ENCODE measurements around the gene UPK2.
"Not testable (repeated sequence)": the region's sequence is repeated elsewhere in the genome, so short reads cannot be mapped to it uniquely, and the experiment has no call there.

UPK2 gene

GRCh38 chr11:118953976-118954375 is 2.1 kb upstream of the UPK2 start:
- not testable (repeated sequence) for H3K27ac ChIP-seq (replicated peaks; ENCODE audit: low read length)
- WGBS, 2 donors (ENCODE audit: extremely low coverage in 2 of 2, insufficient read length in 2 of 2, insufficient replicate concordance in 1 of 2), result no CpG with 5 or more reads among the region's 6 CpGs
- H3K27me3 ChIP-seq (ENCODE audit: control insufficient read depth in 3 of 3, insufficient read depth in 3 of 3, low read depth in 1 of 3, low read length in 3 of 3), result peaks cover 0 to 29% (median 0%) of the 10 kb centered on the region in 3 experiments

GRCh38 chr11:118956847-118957469 is 860 bp downstream of the UPK2 start:
- H3K9me3 ChIP-seq (replicated peaks in 1 of 2; ENCODE audit: control insufficient read depth in 2 of 2, insufficient read depth in 1 of 2, low read depth in 1 of 2, low read length in 2 of 2), result no peaks in the 10 kb centered on the region
- H3K79me1 ChIP-seq (ENCODE audit: low read depth, low read length), result no peaks in the 10 kb centered on the region
- H3K4me2 ChIP-seq (ENCODE audit: insufficient read depth, low read length, poor library complexity, severe bottlenecking), result no peak overlapping the region
- H3K23ac ChIP-seq (ENCODE audit: low read depth, low read length, poor library complexity), result no peak overlapping the region
- no peaks in the 10 kb centered on the region for H3K36me3 ChIP-seq (replicated peaks in 1 of 2; ENCODE audit: control insufficient read depth in 2 of 2, insufficient read depth in 2 of 2, low read length in 2 of 2)
- peaks cover 0 to 51% (median 0%) of the 10 kb centered on the region in 3 experiments for H3K27me3 ChIP-seq (ENCODE audit: control insufficient read depth in 3 of 3, insufficient read depth in 3 of 3, low read depth in 1 of 3, low read length in 3 of 3)
- H3K9ac ChIP-seq (ENCODE audit: low read depth, low read length, poor library complexity), result no peak overlapping the region
- peaks cover 1 to 9% of the 10 kb centered on the region in 2 donors for H3K4me1 ChIP-seq (ENCODE audit: control insufficient read depth in 2 of 2, insufficient read depth in 1 of 2, low read depth in 1 of 2, low read length in 2 of 2)
- H3K4ac ChIP-seq (ENCODE audit: low read length), result no peak overlapping the region
- peak overlapping the region; percentile 73 for H2AK5ac ChIP-seq (ENCODE audit: low read depth, low read length)
- DNase-seq (ENCODE audit: low spot score), result no peak
- no peak overlapping the region for H4K8ac ChIP-seq (ENCODE audit: low read depth, low read length)
- no peak overlapping the region for H3K14ac ChIP-seq (ENCODE audit: low read length)
- peak overlapping the region; percentile 88 for H2BK15ac ChIP-seq (ENCODE audit: low read length)
- no CpG with 5 or more reads among the region's 14 CpGs for WGBS, 2 donors (ENCODE audit: extremely low coverage in 2 of 2, insufficient read length in 2 of 2, insufficient replicate concordance in 1 of 2)
- H2AFZ ChIP-seq (ENCODE audit: low read length), result no peak overlapping the region
- no peak overlapping the region for H3K18ac ChIP-seq (ENCODE audit: low read length)
- no peak overlapping the region for H4K91ac ChIP-seq (ENCODE audit: low read depth, low read length, poor library complexity)
- H3K4me3 ChIP-seq (ENCODE audit: low read length in 2 of 2), result no peak overlapping the region
- H3K27ac ChIP-seq (replicated peaks; ENCODE audit: low read length), result no peak overlapping the region
- no peak overlapping the region for H2BK12ac ChIP-seq (ENCODE audit: low read length)
- no peak overlapping the region for H2BK120ac ChIP-seq (ENCODE audit: low read depth, low read length)
- H2BK5ac ChIP-seq (ENCODE audit: low read length), result no peak overlapping the region

More at GRCh38 chr11:118953976-118954375, 2.1 kb upstream of the UPK2 start:
- not testable (repeated sequence) for DNase-seq (ENCODE audit: low spot score); H3K4me2 ChIP-seq (ENCODE audit: insufficient read depth, low read length, poor library complexity, severe bottlenecking); H3K4ac ChIP-seq (ENCODE audit: low read length); H2BK5ac ChIP-seq (ENCODE audit: low read length); H2BK15ac ChIP-seq (ENCODE audit: low read length); H3K18ac ChIP-seq (ENCODE audit: low read length); H3K9ac ChIP-seq (ENCODE audit: low read depth, low read length, poor library complexity); H3K36me3 ChIP-seq (replicated peaks in 1 of 2; ENCODE audit: control insufficient read depth in 2 of 2, insufficient read depth in 2 of 2, low read length in 2 of 2); H2BK120ac ChIP-seq (ENCODE audit: low read depth, low read length); H2BK12ac ChIP-seq (ENCODE audit: low read length); H3K9me3 ChIP-seq (replicated peaks in 1 of 2; ENCODE audit: control insufficient read depth in 2 of 2, insufficient read depth in 1 of 2, low read depth in 1 of 2, low read length in 2 of 2); H4K8ac ChIP-seq (ENCODE audit: low read depth, low read length); H2AK5ac ChIP-seq (ENCODE audit: low read depth, low read length); H2AFZ ChIP-seq (ENCODE audit: low read length); H3K79me1 ChIP-seq (ENCODE audit: low read depth, low read length); H3K4me1 ChIP-seq (ENCODE audit: control insufficient read depth in 2 of 2, insufficient read depth in 1 of 2, low read depth in 1 of 2, low read length in 2 of 2); H3K23ac ChIP-seq (ENCODE audit: low read depth, low read length, poor library complexity); H4K91ac ChIP-seq (ENCODE audit: low read depth, low read length, poor library complexity); H3K14ac ChIP-seq (ENCODE audit: low read length)
- peak overlapping the region in 1 of 2 donors; percentile 50 for H3K4me3 ChIP-seq (ENCODE audit: low read length in 2 of 2)

- H4K91ac ChIP-seq (ENCODE audit: low read depth, low read length, poor library complexity), result no peak overlapping the region
- H2BK5ac ChIP-seq (ENCODE audit: low read length), result no peak overlapping the region
- H3K4me3 ChIP-seq (ENCODE audit: low read length in 2 of 2), result no peak overlapping the region
- peaks cover 1 to 9% of the 10 kb centered on the region in 2 donors for H3K4me1 ChIP-seq (ENCODE audit: control insufficient read depth in 2 of 2, insufficient read depth in 1 of 2, low read depth in 1 of 2, low read length in 2 of 2)
- no peak overlapping the region for H2BK120ac ChIP-seq (ENCODE audit: low read depth, low read length)
- H3K27ac ChIP-seq (replicated peaks; ENCODE audit: low read length), result no peak overlapping the region
- no peak overlapping the region for H2AFZ ChIP-seq (ENCODE audit: low read length)
- no peak overlapping the region for H3K4ac ChIP-seq (ENCODE audit: low read length)
- H3K79me1 ChIP-seq (ENCODE audit: low read depth, low read length), result no peaks in the 10 kb centered on the region
- no peak overlapping the region for H3K18ac ChIP-seq (ENCODE audit: low read length)
- H2BK15ac ChIP-seq (ENCODE audit: low read length), result no peak overlapping the region
- H3K9me3 ChIP-seq (replicated peaks in 1 of 2; ENCODE audit: control insufficient read depth in 2 of 2, insufficient read depth in 1 of 2, low read depth in 1 of 2, low read length in 2 of 2), result no peaks in the 10 kb centered on the region
- no peak overlapping the region for H3K4me2 ChIP-seq (ENCODE audit: insufficient read depth, low read length, poor library complexity, severe bottlenecking)
- DNase-seq (ENCODE audit: low spot score), result no peak
- no peak overlapping the region for H2BK12ac ChIP-seq (ENCODE audit: low read length)
- H3K23ac ChIP-seq (ENCODE audit: low read depth, low read length, poor library complexity), result peak overlapping the region; percentile 49
- H4K8ac ChIP-seq (ENCODE audit: low read depth, low read length), result no peak overlapping the region
- peak overlapping the region; percentile 60 for H3K14ac ChIP-seq (ENCODE audit: low read length)
- no CpG with 5 or more reads among the region's 11 CpGs for WGBS, 2 donors (ENCODE audit: extremely low coverage in 2 of 2, insufficient read length in 2 of 2, insufficient replicate concordance in 1 of 2)
- peak overlapping the region; percentile 56 for H2AK5ac ChIP-seq (ENCODE audit: low read depth, low read length)
- H3K27me3 ChIP-seq (ENCODE audit: control insufficient read depth in 3 of 3, insufficient read depth in 3 of 3, low read depth in 1 of 3, low read length in 3 of 3), result peaks cover 0 to 51% (median 0%) of the 10 kb centered on the region in 3 experiments
- H3K36me3 ChIP-seq (replicated peaks in 1 of 2; ENCODE audit: control insufficient read depth in 2 of 2, insufficient read depth in 2 of 2, low read length in 2 of 2), result no peaks in the 10 kb centered on the region
- H3K9ac ChIP-seq (ENCODE audit: low read depth, low read length, poor library complexity), result peak overlapping the region; percentile 38
These were observed 1.5 kb downstream of the UPK2 start for GRCh38 chr11:118957549-118957948.

- H3K4me1 ChIP-seq (ENCODE audit: control insufficient read depth in 2 of 2, insufficient read depth in 1 of 2, low read depth in 1 of 2, low read length in 2 of 2), result peaks cover 1 to 8% of the 10 kb centered on the region in 2 donors
- H3K4me2 ChIP-seq (ENCODE audit: insufficient read depth, low read length, poor library complexity, severe bottlenecking), result no peak overlapping the region
- no peak overlapping the region for H3K4me3 ChIP-seq (ENCODE audit: low read length in 2 of 2)
- no peak overlapping the region for H2BK120ac ChIP-seq (ENCODE audit: low read depth, low read length)
- no peak overlapping the region for H3K9ac ChIP-seq (ENCODE audit: low read depth, low read length, poor library complexity)
- DNase-seq (ENCODE audit: low spot score), result no peak
- no CpG with 5 or more reads among the region's 8 CpGs for WGBS, 2 donors (ENCODE audit: extremely low coverage in 2 of 2, insufficient read length in 2 of 2, insufficient replicate concordance in 1 of 2)
- H3K27me3 ChIP-seq (ENCODE audit: control insufficient read depth in 3 of 3, insufficient read depth in 3 of 3, low read depth in 1 of 3, low read length in 3 of 3), result peaks cover 0 to 51% (median 0%) of the 10 kb centered on the region in 3 experiments
- no peak overlapping the region for H2BK15ac ChIP-seq (ENCODE audit: low read length)
- H3K9me3 ChIP-seq (replicated peaks in 1 of 2; ENCODE audit: control insufficient read depth in 2 of 2, insufficient read depth in 1 of 2, low read depth in 1 of 2, low read length in 2 of 2), result no peaks in the 10 kb centered on the region
- H4K8ac ChIP-seq (ENCODE audit: low read depth, low read length), result no peak overlapping the region
- H2BK5ac ChIP-seq (ENCODE audit: low read length), result no peak overlapping the region
- no peak overlapping the region for H4K91ac ChIP-seq (ENCODE audit: low read depth, low read length, poor library complexity)
- H3K79me1 ChIP-seq (ENCODE audit: low read depth, low read length), result no peaks in the 10 kb centered on the region
- H3K27ac ChIP-seq (replicated peaks; ENCODE audit: low read length), result no peak overlapping the region
- H2BK12ac ChIP-seq (ENCODE audit: low read length), result no peak overlapping the region
- H3K18ac ChIP-seq (ENCODE audit: low read length), result no peak overlapping the region
- H3K23ac ChIP-seq (ENCODE audit: low read depth, low read length, poor library complexity), result peak overlapping the region; percentile 49
- H2AK5ac ChIP-seq (ENCODE audit: low read depth, low read length), result peak overlapping the region; percentile 56
- no peaks in the 10 kb centered on the region for H3K36me3 ChIP-seq (replicated peaks in 1 of 2; ENCODE audit: control insufficient read depth in 2 of 2, insufficient read depth in 2 of 2, low read length in 2 of 2)
- peak overlapping the region; percentile 60 for H3K14ac ChIP-seq (ENCODE audit: low read length)
- H3K4ac ChIP-seq (ENCODE audit: low read length), result no peak overlapping the region
- H2AFZ ChIP-seq (ENCODE audit: low read length), result no peak overlapping the region
These were observed 1.9 kb downstream of the UPK2 start for GRCh38 chr11:118957968-118958367.
